Colonic mucosa (tissue), 4 donors: Measurements from ENCODE around the gene CYP11A1. TPM values are rescaled to one million over a fixed set of nuclear protein-coding genes. Genes with fewer than 3 reads are reported as not detected.

Experiments used
- DNase-seq: peaks from one replicate; pipeline ENCODE4 v3.0.0-alpha.2; 2020
- H3K27ac ChIP-seq: fragments of 200-600 bp; one replicate; pipeline ENCODE4 v1.8.0; 2021
- H3K27me3 ChIP-seq: fragments of 200-600 bp; one replicate; pipeline ENCODE4 v1.8.0; 2021
- H3K36me3 ChIP-seq: fragments of 200-600 bp; one replicate; pipeline ENCODE4 v1.8.0; 2021
- H3K4me1 ChIP-seq: fragments of 200-600 bp; one replicate; pipeline ENCODE4 v1.8.0; 2021; ENCODE audit warnings: mild to moderate bottlenecking
- H3K4me3 ChIP-seq: fragments of 200-600 bp; one replicate; pipeline ENCODE4 v1.8.0; 2021
- H3K9ac ChIP-seq, 2 donors: one replicate each; pipeline ENCODE4 v1.7.0; 2013; ENCODE audit warnings: control low read depth in 2 of 2, low read depth in 2 of 2, low read length in 2 of 2
- H3K9me3 ChIP-seq: fragments of 200-600 bp; one replicate; pipeline ENCODE4 v1.8.0; 2021
- CTCF ChIP-seq: fragments of 200-600 bp; IDR thresholded peaks from one replicate; pipeline ENCODE4 v1.8.0; 2022; ENCODE audit warnings: antibody characterized with exemption, mild to moderate bottlenecking
- intact Hi-C: fragments of 100-400 bp; cut with DNase I; formaldehyde crosslinking; loops from one replicate; pipeline ENCODE4 v1.14.1; 2022
- total RNA-seq, 2 donors: library from RNA; stranded (reverse); fragmentation: NEBNext Ultra II Directional in 1 of 2; extraction: Animal tissue kit (Norgen Biotek cat#: 25700) in 1 of 2; gene quantifications; one replicate each; pipeline ENCODE4 v1.2.1, GENCODE V29; 2021
- donor health status: healthy.
- donor health status: DM: no; HTN: no; CAD: no.
- donor health status: DM: no; HTN: no; CAD: no.

Gene CYP11A1
- total RNA-seq, 2 donors from 2014 or later = 1.3 TPM; not detected in 1

GRCh38 chr15:74313889-74314288 lies 53.6 kb downstream of the CYP11A1 start:
- no peak overlapping the region for H3K27ac ChIP-seq
- no peak overlapping the region for H3K9ac ChIP-seq
- no peaks in the 10 kb centered on the region for H3K4me1 ChIP-seq
- no peaks in the 10 kb centered on the region for H3K9me3 ChIP-seq
- no peak overlapping the region for H3K4me3 ChIP-seq
- no peaks in the 10 kb centered on the region for H3K36me3 ChIP-seq
- DNase-seq = no peak
- intact Hi-C loops = loop anchor here (10.0 kb wide), 1 partner anchor 349 kb away; no protein-coding TSS in a partner anchor
- no peak for TF ChIP-seq CTCF
- H3K27me3 ChIP-seq = no peaks in the 10 kb centered on the region

GRCh38 chr15:74312445-74313007 lies 54.9 kb downstream of the CYP11A1 start:
- Histone ChIP-seq H3K9ac (no peak overlapping the region), H3K4me3 (no peak overlapping the region), H3K9me3 (no peaks in the 10 kb centered on the region), H3K4me1 (no peaks in the 10 kb centered on the region), H3K36me3 (no peaks in the 10 kb centered on the region), H3K27me3 (no peaks in the 10 kb centered on the region), H3K27ac (no peak overlapping the region)
- intact Hi-C loops = loop anchor here (10.0 kb wide), 1 partner anchor 348 kb away; no protein-coding TSS in a partner anchor
- no peak for DNase-seq
- TF ChIP-seq CTCF = no peak

- no peak for DNase-seq
- Histone ChIP-seq H3K9ac (no peak overlapping the region), H3K9me3 (no peaks in the 10 kb centered on the region), H3K27me3 (no peaks in the 10 kb centered on the region), H3K36me3 (no peaks in the 10 kb centered on the region), H3K27ac (no peak overlapping the region), H3K4me1 (no peaks in the 10 kb centered on the region), H3K4me3 (no peak overlapping the region)
- intact Hi-C loops = loop anchor here (10.0 kb wide), 1 partner anchor 347 kb away; no protein-coding TSS in a partner anchor
- no peak for TF ChIP-seq CTCF
These were observed 55.6 kb downstream of the CYP11A1 start for GRCh38 chr15:74311734-74312444.

- H3K27ac ChIP-seq = no peak overlapping the region
- H3K9me3 ChIP-seq = no peaks in the 10 kb centered on the region
- H3K9ac ChIP-seq = no peak overlapping the region
- no peaks in the 10 kb centered on the region for H3K27me3 ChIP-seq
- intact Hi-C loops = no loop called here
- H3K4me1 ChIP-seq = no peaks in the 10 kb centered on the region
- peak; percentile 42 for DNase-seq
- no peaks in the 10 kb centered on the region for H3K36me3 ChIP-seq
- peak; percentile 49 for TF ChIP-seq CTCF
- no peak overlapping the region for H3K4me3 ChIP-seq
These were observed 59.3 kb downstream of the CYP11A1 start for GRCh38 chr15:74307827-74308811.

- H3K27ac ChIP-seq = no peak overlapping the region
- H3K9me3 ChIP-seq = no peaks in the 10 kb centered on the region
- intact Hi-C loops = no loop called here
- TF ChIP-seq CTCF = no peak
- no peak overlapping the region for H3K9ac ChIP-seq
- no peak overlapping the region for H3K4me3 ChIP-seq
- no peaks in the 10 kb centered on the region for H3K27me3 ChIP-seq
- DNase-seq = no peak
- no peaks in the 10 kb centered on the region for H3K36me3 ChIP-seq
- no peaks in the 10 kb centered on the region for H3K4me1 ChIP-seq
These were observed 60.6 kb downstream of the CYP11A1 start for GRCh38 chr15:74306781-74307217.
